H1 (cell line): ENCODE results near the gene TCF19. TPM values are rescaled to one million over a fixed set of nuclear protein-coding genes. Genes with fewer than 3 reads are reported as not detected.
A peak's percentile ranks its signal among the peaks of the same experiment; 100 is the strongest.

Experiments
- CTCF ChIA-PET: fragments of 300-600 bp; sonication (Branson Sonifier 250); formaldehyde crosslinking; loops from one replicate; lab custom pipeline; 2021; ENCODE audit not compliant: partially characterized antibody; lab: Charles Lee
- POLR2A ChIA-PET: fragments of 300-600 bp; sonication (Branson Sonifier 250); formaldehyde crosslinking; loops from one replicate; lab custom pipeline; 2021; ENCODE audit warnings: inconsistent platforms; ENCODE audit not compliant: partially characterized antibody; lab: Charles Lee
- DNase-seq, 2 experiments: peaks; one replicate each; pipeline versions ENCODE4 v3.0.0 to v3.0.0-alpha.2; 2010 to 2022; ENCODE audit warnings: low spot score in 2 of 2, low read depth in 1 of 2, mixed read lengths in 1 of 2
- FAIRE-seq: peaks from 2 replicates; lab custom pipeline; 2011; peaks lifted over from hg19 to GRCh38; lab: Jason Lieb, UNC
- H2AFZ ChIP-seq: 2 replicates; pipeline ENCODE4 v1.8.1; 2012; ENCODE audit warnings: low read length, inconsistent platforms
- H2AK5ac ChIP-seq: 2 replicates; pipeline ENCODE4 v1.6.1; 2013; ENCODE audit warnings: low read depth, low read length
- H2BK120ac ChIP-seq: replicated peaks from 2 replicates; pipeline ENCODE3; 2013; ENCODE audit warnings: low read depth, low read length, inconsistent platforms
- H2BK12ac ChIP-seq: 2 replicates; pipeline ENCODE4 v1.6.1; 2013; ENCODE audit warnings: low read depth, low read length
- H2BK15ac ChIP-seq: 2 replicates; pipeline ENCODE4 v1.6.1; 2013; ENCODE audit warnings: low read length
- H2BK20ac ChIP-seq: 2 replicates; pipeline ENCODE4 v1.6.1; 2013; ENCODE audit warnings: low read length
- H2BK5ac ChIP-seq: 2 replicates; pipeline ENCODE4 v1.6.1; 2013; ENCODE audit warnings: low read depth, low read length
- H3K14ac ChIP-seq: 2 replicates; pipeline ENCODE4 v1.6.1; 2013; ENCODE audit warnings: inconsistent platforms; ENCODE audit not compliant: insufficient read length
- H3K18ac ChIP-seq: 2 replicates; pipeline ENCODE4 v1.6.1; 2013; ENCODE audit warnings: low read length; ENCODE audit errors: extremely low read depth
- H3K23ac ChIP-seq: 2 replicates; pipeline ENCODE4 v1.6.1; 2013; ENCODE audit warnings: inconsistent platforms; ENCODE audit not compliant: insufficient read length
- H3K23me2 ChIP-seq: 2 replicates; pipeline ENCODE4 v1.6.1; 2013; ENCODE audit warnings: low read depth, low read length
- H3K27ac ChIP-seq: 2 replicates; pipeline ENCODE4 v1.6.1; 2011; ENCODE audit warnings: low read depth, low read length, inconsistent platforms
- H3K27me3 ChIP-seq, 4 experiments: replicated peaks in 1 of 4; 1 replicate in 1 of 4; 2 replicates in 3 of 4; pipeline versions ENCODE4 v1.6.1 to v1.8.1; 2011 to 2013; ENCODE audit warnings: low read length in 3 of 4, mild to moderate bottlenecking in 3 of 4, inconsistent platforms in 2 of 4, mixed read lengths in 2 of 4, moderate library complexity in 1 of 4; ENCODE audit not compliant: control insufficient read depth in 3 of 4, insufficient read depth in 3 of 4; ENCODE audit errors: extremely low read depth in 1 of 4
- H3K36me3 ChIP-seq, 4 experiments: 2 replicates each; pipeline versions ENCODE4 v1.6.1 to v1.8.1; 2011 to 2013; ENCODE audit warnings: mild to moderate bottlenecking in 4 of 4, low read length in 3 of 4, moderate library complexity in 2 of 4, control low read depth in 1 of 4, inconsistent platforms in 1 of 4; ENCODE audit not compliant: insufficient read depth in 4 of 4, control insufficient read depth in 2 of 4
- H3K4ac ChIP-seq: replicated peaks from 2 replicates; pipeline ENCODE3; 2013; ENCODE audit warnings: low read length, low read depth, mixed read lengths, inconsistent platforms; ENCODE audit not compliant: insufficient read length
- H3K4me1 ChIP-seq, 4 experiments: replicated peaks in 1 of 4; 1 replicate in 1 of 4; 2 replicates in 3 of 4; pipeline versions ENCODE4 v1.6.1 to v1.8.1; 2011 to 2013; ENCODE audit warnings: low read length in 3 of 4, inconsistent platforms in 2 of 4, mixed read lengths in 1 of 4; ENCODE audit not compliant: insufficient read depth in 4 of 4, control insufficient read depth in 3 of 4
- H3K4me2 ChIP-seq, 2 experiments: 2 replicates each; pipeline versions ENCODE4 v1.6.1 to v1.8.1; 2011 to 2013; ENCODE audit warnings: low read depth in 2 of 2, low read length in 2 of 2, control low read depth in 1 of 2, inconsistent platforms in 1 of 2, mild to moderate bottlenecking in 1 of 2; ENCODE audit not compliant: insufficient read depth in 1 of 2
- H3K4me3 ChIP-seq, 4 experiments: fragments of 200-600, 300-600 bp in 1 of 4; sonication (generic), shearing (Covaris generic), sonication (Bioruptor Twin) in 1 of 4; 2 replicates each; pipeline versions ENCODE4 v1.5.1 to v1.8.1; 2011 to 2016; ENCODE audit warnings: low read length in 4 of 4, low read depth in 3 of 4, control low read depth in 2 of 4, inconsistent platforms in 2 of 4, mild to moderate bottlenecking in 2 of 4, mixed read lengths in 1 of 4, moderate library complexity in 1 of 4; ENCODE audit not compliant: insufficient read depth in 2 of 4; ENCODE audit errors: extremely low read depth in 1 of 4
- H3K56ac ChIP-seq: replicated peaks from 2 replicates; pipeline ENCODE3; 2013; ENCODE audit warnings: low read depth, mild to moderate bottlenecking, mixed read lengths, low read length, inconsistent platforms; ENCODE audit not compliant: insufficient read length
- H3K79me1 ChIP-seq: 2 replicates; pipeline ENCODE4 v1.6.1; 2013; ENCODE audit warnings: low read depth, low read length, control low read depth
- H3K79me2 ChIP-seq, 2 experiments: 2 replicates each; pipeline versions ENCODE4 v1.6.1 to v1.8.1; 2012 to 2013; ENCODE audit warnings: low read length in 2 of 2, mild to moderate bottlenecking in 2 of 2, inconsistent platforms in 1 of 2; ENCODE audit not compliant: insufficient read depth in 2 of 2, control insufficient read depth in 1 of 2
- H3K9ac ChIP-seq, 4 experiments: replicated peaks in 1 of 4; 1 replicate in 1 of 4; 2 replicates in 3 of 4; pipeline versions ENCODE4 v1.6.1 to v1.8.1; 2011 to 2013; ENCODE audit warnings: low read depth in 3 of 4, low read length in 3 of 4, control low read depth in 2 of 4, mild to moderate bottlenecking in 2 of 4, moderate library complexity in 2 of 4, inconsistent platforms in 1 of 4; ENCODE audit errors: extremely low read depth in 1 of 4
- H3K9me3 ChIP-seq, 2 experiments: 2 replicates each; pipeline versions ENCODE4 v1.6.1 to v1.8.1; 2012 to 2013; ENCODE audit warnings: mild to moderate bottlenecking in 2 of 2, moderate library complexity in 2 of 2, control low read depth in 1 of 2, inconsistent platforms in 1 of 2, low read depth in 1 of 2, low read length in 1 of 2, mixed read lengths in 1 of 2; ENCODE audit not compliant: insufficient read depth in 2 of 2
- H4K20me1 ChIP-seq, 2 experiments: replicated peaks in 1 of 2; 2 replicates each; pipeline versions ENCODE3 to v1.8.1; 2011 to 2013; ENCODE audit warnings: inconsistent platforms in 2 of 2, low read length in 2 of 2, mild to moderate bottlenecking in 1 of 2; ENCODE audit not compliant: insufficient read depth in 2 of 2, control insufficient read depth in 1 of 2
- H4K5ac ChIP-seq: 2 replicates; pipeline ENCODE4 v1.6.1; 2013; ENCODE audit warnings: low read length, low read depth, mixed read lengths, inconsistent platforms; ENCODE audit not compliant: insufficient read length
- H4K8ac ChIP-seq: 2 replicates; pipeline ENCODE4 v1.8.0; 2013; ENCODE audit warnings: mild to moderate bottlenecking, moderate library complexity, low read length, inconsistent platforms; ENCODE audit not compliant: insufficient read depth; ENCODE audit errors: extremely low read depth
- H4K91ac ChIP-seq: replicated peaks from 2 replicates; pipeline ENCODE3; 2013; ENCODE audit warnings: low read length, mixed read lengths, inconsistent platforms; ENCODE audit not compliant: insufficient read length
- CEBPB ChIP-seq: IDR thresholded peaks from 2 replicates; pipeline ENCODE4 v1.6.1; 2012; ENCODE audit warnings: low read depth, low read length
- CHD2 ChIP-seq: IDR thresholded peaks from 2 replicates; pipeline ENCODE4 v1.6.1; 2012; ENCODE audit warnings: low read length, improper control_type of control experiment
- E2F6 ChIP-seq: IDR thresholded peaks from 2 replicates; pipeline ENCODE4 v1.6.1; 2012; ENCODE audit warnings: inconsistent platforms
- EZH2 ChIP-seq: fragments of 200-600 bp; sonication (generic); IDR thresholded peaks from 2 replicates; pipeline ENCODE4 v1.7.1; 2012; ENCODE audit warnings: low read depth, mild to moderate bottlenecking, moderate library complexity, low read length, inconsistent platforms; ENCODE audit not compliant: severe bottlenecking
- GABPA ChIP-seq: IDR thresholded peaks from 2 replicates; pipeline ENCODE4 v1.6.1; 2011; ENCODE audit warnings: mild to moderate bottlenecking, low read length, moderate library complexity, borderline replicate concordance; ENCODE audit not compliant: insufficient read depth
- JUND ChIP-seq: IDR thresholded peaks from 2 replicates; pipeline ENCODE4 v1.6.1; 2011; ENCODE audit warnings: mild to moderate bottlenecking, improper control_type of control experiment, low read length
- MAX ChIP-seq: IDR thresholded peaks from 2 replicates; pipeline ENCODE4 v1.6.1; 2012; ENCODE audit warnings: inconsistent platforms
- NRF1 ChIP-seq: IDR thresholded peaks from 2 replicates; pipeline ENCODE4 v1.6.1; 2011; ENCODE audit warnings: mild to moderate bottlenecking, low read depth, low read length, improper control_type of control experiment
- POU5F1 ChIP-seq: IDR thresholded peaks from 2 replicates; pipeline ENCODE4 v1.6.1; 2011; ENCODE audit warnings: low read depth, mild to moderate bottlenecking, low read length, moderate library complexity
- RAD21 ChIP-seq, 2 experiments: IDR thresholded peaks in 1 of 2; conservative IDR thresholded peaks in 1 of 2; 2 replicates each; pipeline ENCODE4 v1.6.1; 2011; ENCODE audit warnings: low read depth in 2 of 2, low read length in 2 of 2, improper control_type of control experiment in 1 of 2, inconsistent platforms in 1 of 2, mild to moderate bottlenecking in 1 of 2, moderate library complexity in 1 of 2
- TAF7 ChIP-seq: optimal IDR thresholded peaks from 2 replicates; pipeline ENCODE3; 2011; ENCODE audit warnings: low read depth, mild to moderate bottlenecking, inconsistent platforms, low read length, moderate library complexity, borderline replicate concordance
- TEAD4 ChIP-seq: IDR thresholded peaks from 2 replicates; pipeline ENCODE4 v1.6.1; 2012; ENCODE audit warnings: low read depth, low read length, inconsistent platforms, mixed read lengths
- WGBS, 2 experiments: shearing (Covaris generic) in 1 of 2; methylation state at CpG; one replicate each; pipeline versions ENCODE4 v1.1.6 to v1.1.7; 2013 to 2015; ENCODE audit warnings: low lambda C conversion rate in 2 of 2, mixed read lengths in 2 of 2, inconsistent platforms in 1 of 2, low coverage in 1 of 2, missing lambda C conversion rate in 1 of 2; ENCODE audit not compliant: insufficient replicate concordance in 2 of 2, insufficient coverage in 1 of 2, insufficient read length in 1 of 2; ENCODE audit errors: extremely low coverage in 1 of 2, missing lambda C conversion rate in 1 of 2; 5-methylcytosine and 5-hydroxymethylcytosine counted together
- polyA plus RNA-seq, 7 experiments: library from polyadenylated mRNA; depleted of rRNA in 3 of 7; stranded (reverse) in 5 of 7; unstranded in 2 of 7; fragments of >200 nt in 5 of 7; fragments of 200-250 nt in 2 of 7; gene quantifications; 1 replicate in 5 of 7; 2 replicates in 1 of 7; 4 replicates in 1 of 7; pipeline versions ENCODE4 v1.2.1 to v1.2.3, GENCODE V29; 2011 to 2013; ENCODE audit warnings: missing spikeins in 2 of 7, mixed read lengths in 2 of 7
- total RNA-seq: library from RNA; stranded (reverse); fragmentation: NEBNext Ultra II Directional; extraction: Animal tissue kit (Norgen Biotek cat#: 25700); gene quantifications from 2 replicates; pipeline ENCODE4 v1.2.1, GENCODE V29; 2021

TCF19 gene
- total and polyA plus RNA-seq, 2 of the 8 experiments (the other 6 are each of a cell fraction or from before 2014, with no cell fraction given): 7.2 to 11.0 TPM

- ChIA-PET CTCF (interaction anchor here (1.2 kb wide), 1 partner anchor 11 kb away, joined by 3 read pairs; no protein-coding TSS in a partner anchor), POLR2A (interaction anchor here (61.6 to 68.5 kb wide), 2 partner anchors 12 to 33 kb away, joined by 2251 read pairs; partner anchors contain the start of genes CCHCR1, CDSN, POU5F1 and PSORS1C1)
- peak overlapping the region; percentile 43; the same call in 1 of the 2 replicates for H2BK12ac ChIP-seq
- H3K9ac ChIP-seq: no peak overlapping the region
- H2BK120ac ChIP-seq: no peak overlapping the region
- no peak overlapping the region for H3K4ac ChIP-seq
- H2BK5ac ChIP-seq: peak overlapping the region; percentile 37; the same call in 1 of the 2 replicates
- H3K79me2 ChIP-seq: peaks cover 0 to 8% of the 10 kb centered on the region in 2 experiments; a peak in 1 of 4 replicates
- 89% methylated on average over 26 of the region's 26 CpGs; no CpG with 5 or more reads in 1 of the 2 experiments for WGBS, 2 experiments
- no peak overlapping the region for H3K27ac ChIP-seq
- no peaks in the 10 kb centered on the region for H3K23me2 ChIP-seq
- no peak overlapping the region for H2AFZ ChIP-seq
- FAIRE-seq: no peak
- peak in 1 of 2 experiments; percentile 81 for DNase-seq
- H4K91ac ChIP-seq: peak overlapping the region; percentile 90
- H3K79me1 ChIP-seq: peaks cover under 1% of the 10 kb centered on the region; the same call in 1 of the 2 replicates
- no peak overlapping the region for H3K14ac ChIP-seq
- 0 out of 2 replicates have a peak overlapping the region, but pooled peaks have one; percentile 33 for H2AK5ac ChIP-seq
- H3K27me3 ChIP-seq: no peaks in the 10 kb centered on the region
- H3K18ac ChIP-seq: no peak overlapping the region
- H2BK15ac ChIP-seq: no peak overlapping the region
- H3K4me1 ChIP-seq: peaks cover 0 to 9% (median 6%) of the 10 kb centered on the region in 4 experiments; a peak in 4 of 7 replicates
- H3K9me3 ChIP-seq: no peaks in the 10 kb centered on the region; a peak in 1 of 4 replicates
- peak overlapping the region; percentile 28; the same call in 1 of the 2 replicates for H4K8ac ChIP-seq
- H4K5ac ChIP-seq: no peak overlapping the region
- no peak overlapping the region for H3K56ac ChIP-seq
- no peaks in the 10 kb centered on the region for H4K20me1 ChIP-seq
- no peak overlapping the region for H3K4me3 ChIP-seq
- H3K23ac ChIP-seq: no peak overlapping the region
- peak overlapping the region; percentile 23; the same call in 1 of the 2 replicates for H2BK20ac ChIP-seq
- no peak overlapping the region for H3K4me2 ChIP-seq
- no peaks in the 10 kb centered on the region for H3K36me3 ChIP-seq
- no peak for TF ChIP-seq NRF1
- TF ChIP-seq POU5F1: no peak
- TF ChIP-seq TEAD4: no peak
- TF ChIP-seq RAD21 (IDR thresholded peaks at IDR 0.05 in 1 of 2, conservative IDR thresholded peaks at IDR 0.05 in 1 of 2; ENCODE audit: low read depth in 2 of 2, low read length in 2 of 2): no peak
- peak; percentile 69; the same call in 1 of the 2 replicates for TF ChIP-seq CHD2
- no peak for TF ChIP-seq GABPA
- TF ChIP-seq JUND: no peak
- no peak for TF ChIP-seq TAF7
- TF ChIP-seq E2F6: peak; percentile 88
- TF ChIP-seq EZH2: no peak
- no peak for TF ChIP-seq CEBPB
- TF ChIP-seq MAX: peak; percentile 83
Observed at GRCh38 chr6:31180500-31180899, 22.1 kb downstream of the TCF19 start.
